ENCODE data around the gene IL17C. TPM values are rescaled to one million over a fixed set of nuclear protein-coding genes. Genes with fewer than 3 reads are reported as not detected.
A peak's percentile ranks its signal among the peaks of the same experiment; 100 is the strongest.

IL17C gene
- total RNA-seq, 1 donor from 2014 or later = 0.23 TPM

GRCh38 chr16:88633684-88634140 is 4.7 kb upstream of the IL17C start:
- DNase-seq (ENCODE audit: low read depth, low spot score) = no peak
- H3K4me1 Mint-ChIP-seq = peaks cover 4% of the 10 kb centered on the region
- no peaks in the 10 kb centered on the region for H3K9me3 Mint-ChIP-seq
- peak overlapping the region; percentile 41 for H3K4me3 Mint-ChIP-seq
- no peaks in the 10 kb centered on the region for H3K36me3 Mint-ChIP-seq (ENCODE audit: low read depth)
- H3K27me3 Mint-ChIP-seq (ENCODE audit: low read depth) = peaks cover 20% of the 10 kb centered on the region
- no peak overlapping the region for H3K27ac Mint-ChIP-seq (ENCODE audit: unreplicated experiment)
- no peak for TF ChIP-seq CTCF (conservative IDR thresholded peaks at IDR 0.05)

- Mint-ChIP-seq H3K27ac (ENCODE audit: unreplicated experiment) (no peak overlapping the region), H3K27me3 (ENCODE audit: low read depth) (peaks cover 20% of the 10 kb centered on the region), H3K9me3 (no peaks in the 10 kb centered on the region), H3K4me1 (peaks cover 4% of the 10 kb centered on the region), H3K4me3 (no peak overlapping the region), H3K36me3 (ENCODE audit: low read depth) (no peaks in the 10 kb centered on the region)
- DNase-seq (ENCODE audit: low read depth, low spot score) = peak; percentile 56
- TF ChIP-seq CTCF (conservative IDR thresholded peaks at IDR 0.05) = no peak
Observed at GRCh38 chr16:88634141-88634993, 4.0 kb upstream of the IL17C start.

- DNase-seq (ENCODE audit: low read depth, low spot score) = no peak
- Mint-ChIP-seq H3K27ac (ENCODE audit: unreplicated experiment) (no peak overlapping the region), H3K4me3 (peak overlapping the region; percentile 27), H3K9me3 (no peaks in the 10 kb centered on the region), H3K4me1 (peaks cover 5% of the 10 kb centered on the region), H3K27me3 (ENCODE audit: low read depth) (peaks cover 22% of the 10 kb centered on the region), H3K36me3 (ENCODE audit: low read depth) (no peaks in the 10 kb centered on the region)
- TF ChIP-seq CTCF (conservative IDR thresholded peaks at IDR 0.05) = no peak
Observed at GRCh38 chr16:88634994-88635670, 3.2 kb upstream of the IL17C start.

GRCh38 chr16:88635671-88636319 is 2.6 kb upstream of the IL17C start:
- no peak overlapping the region for H3K27ac Mint-ChIP-seq (ENCODE audit: unreplicated experiment)
- no peaks in the 10 kb centered on the region for H3K36me3 Mint-ChIP-seq (ENCODE audit: low read depth)
- no peak overlapping the region for H3K4me3 Mint-ChIP-seq
- H3K27me3 Mint-ChIP-seq (ENCODE audit: low read depth) = peaks cover 25% of the 10 kb centered on the region
- no peak for DNase-seq (ENCODE audit: low read depth, low spot score)
- no peaks in the 10 kb centered on the region for H3K9me3 Mint-ChIP-seq
- peaks cover 8% of the 10 kb centered on the region for H3K4me1 Mint-ChIP-seq
- TF ChIP-seq CTCF (conservative IDR thresholded peaks at IDR 0.05) = no peak

- Mint-ChIP-seq H3K4me3 (peak overlapping the region; percentile 59), H3K9me3 (no peaks in the 10 kb centered on the region), H3K27ac (ENCODE audit: unreplicated experiment) (no peak overlapping the region), H3K36me3 (ENCODE audit: low read depth) (no peaks in the 10 kb centered on the region), H3K4me1 (peaks cover 8% of the 10 kb centered on the region), H3K27me3 (ENCODE audit: low read depth) (peaks cover 25% of the 10 kb centered on the region)
- TF ChIP-seq CTCF (conservative IDR thresholded peaks at IDR 0.05) = no peak
- DNase-seq (ENCODE audit: low read depth, low spot score) = no peak
Observed at GRCh38 chr16:88636488-88637265, 1.7 kb upstream of the IL17C start.

Measured in neural crest cell (in vitro differentiated cells).